T-helper 2 cell treated with Interferon-gamma antibody and Interleukin-4, amounts not matched to agents 100 ng/mL and 5 ng/mL, for 36 hours (primary cell): ENCODE results near the gene IRF7. TPM values are rescaled to one million over a fixed set of nuclear protein-coding genes. Genes with fewer than 3 reads are reported as not detected.

Source experiments
- intact Hi-C: fragments of 100-400 bp; cut with micrococcal nuclease; formaldehyde crosslinking; loops from one replicate; pipeline ENCODE4 v1.15.1; 2023
- total RNA-seq: library from RNA; stranded (reverse); gene quantifications from 2 replicates; pipeline ENCODE4 v1.2.3, GENCODE V29; 2022

IRF7 gene
- total RNA-seq, 1 donor from 2014 or later = 50.9 TPM

DNA sequence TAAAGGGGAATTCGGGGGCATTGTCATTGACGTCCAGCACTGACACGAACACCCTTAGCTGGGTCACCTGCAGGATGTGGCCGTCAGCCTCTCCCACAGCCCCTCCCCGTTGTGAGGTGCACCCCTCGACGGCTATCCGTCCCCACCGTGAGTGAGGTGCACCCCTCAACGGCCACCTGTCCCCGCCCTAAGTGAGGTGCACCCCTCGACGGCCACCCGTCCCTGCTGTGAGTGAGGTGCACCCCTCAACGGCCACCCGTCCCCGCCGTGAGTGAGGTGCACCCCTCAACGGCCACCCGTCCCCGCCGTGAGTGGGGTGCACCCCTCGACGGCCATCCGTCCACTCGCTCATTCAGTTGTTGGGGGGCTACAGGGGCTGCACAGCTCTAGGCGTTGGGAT, 6.1 kb upstream of the IRF7 start:
- intact Hi-C loops = no loop called here

DNA sequence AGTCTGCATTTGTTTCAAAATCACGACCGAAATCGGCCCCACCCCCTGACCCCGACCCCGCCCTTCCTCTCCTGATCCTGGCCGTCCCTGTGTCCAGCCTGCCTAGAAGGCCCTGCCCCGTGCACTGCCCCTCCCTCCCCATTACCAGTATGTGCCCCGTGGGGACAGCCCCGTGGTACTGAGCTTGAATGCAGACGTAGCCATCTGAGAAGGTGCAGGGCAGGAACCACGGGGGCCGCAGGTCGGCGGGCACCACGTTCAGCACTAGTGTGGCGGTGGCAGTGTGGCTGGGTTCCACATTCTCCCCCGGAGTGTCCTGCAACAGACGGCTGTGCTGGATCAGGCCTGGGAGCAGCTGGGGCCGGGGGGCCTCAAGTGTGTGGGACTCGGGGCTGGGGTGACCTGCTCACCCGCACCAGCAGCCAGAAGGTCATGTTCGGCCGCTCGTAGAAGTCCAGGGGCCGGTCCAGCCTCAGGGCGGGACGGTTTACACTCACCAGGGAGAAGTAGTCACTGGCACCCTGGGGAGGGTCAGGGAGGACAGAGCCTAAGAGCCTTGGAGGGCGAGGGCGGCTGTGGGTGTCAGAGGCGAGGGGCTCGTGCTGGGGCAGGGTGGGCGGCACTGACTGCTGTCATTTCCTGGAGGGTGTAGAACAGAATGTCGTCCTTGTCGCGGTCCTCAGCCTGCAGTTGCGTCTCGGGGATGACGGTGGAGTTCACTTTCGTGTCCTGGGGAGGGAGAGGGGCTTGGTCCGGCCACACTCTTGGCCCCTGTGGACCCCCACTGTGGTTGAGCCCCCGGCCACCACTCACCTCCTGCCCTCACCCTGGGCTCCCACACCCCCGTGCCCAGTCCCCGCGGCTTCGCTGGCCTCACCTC, 5.4 kb upstream of the IRF7 start:
- intact Hi-C loops = no loop called here

DNA sequence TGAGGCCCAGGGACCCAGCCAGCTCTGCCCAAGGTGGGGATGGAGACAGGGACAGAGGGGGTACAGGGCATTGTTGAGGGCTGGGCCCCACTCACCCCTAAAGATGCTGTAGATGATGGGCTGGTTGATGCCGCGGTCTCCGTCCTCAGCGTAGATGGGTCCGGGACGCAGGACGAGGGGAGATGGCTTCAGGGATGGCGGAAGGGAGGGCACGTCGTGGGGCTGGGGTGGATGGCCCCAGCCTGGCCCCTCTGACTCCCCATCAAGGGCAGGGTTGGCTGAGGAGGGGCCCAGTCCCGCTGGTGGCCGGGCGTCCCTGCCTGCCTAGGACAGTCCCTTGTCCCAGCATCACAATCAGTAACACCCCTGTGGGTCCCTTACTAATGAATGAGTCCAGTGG, 4.5 kb upstream of the IRF7 start:
- intact Hi-C loops = no loop called here

DNA sequence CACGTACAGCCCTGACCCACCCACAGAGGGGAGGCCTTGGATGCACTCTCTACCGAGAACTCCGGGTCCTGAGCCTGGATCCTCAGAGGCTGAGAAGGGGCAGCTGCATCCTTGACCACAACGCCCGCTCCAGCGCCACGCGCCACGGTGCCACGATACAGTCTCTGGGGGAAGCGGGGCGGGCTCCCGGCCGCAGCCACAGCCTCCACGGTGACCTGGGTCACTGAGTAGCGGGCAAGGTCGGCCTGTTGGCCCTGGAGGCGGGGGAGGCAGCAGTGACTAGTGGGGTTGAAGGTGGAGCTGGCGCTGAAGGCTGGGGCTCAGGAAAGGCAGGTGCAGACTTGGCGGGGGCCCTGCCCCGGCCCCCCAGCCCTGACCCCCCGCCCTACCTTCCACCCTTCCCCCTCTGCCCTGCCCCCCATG, 3.9 kb upstream of the IRF7 start:
- intact Hi-C loops = loop anchor here (10.0 kb wide), 1 partner anchor 105 kb away; no protein-coding TSS in a partner anchor

GRCh38 chr11:618856-619627, 3.3 kb upstream of the IRF7 start:
- intact Hi-C loops = loop anchor here (10.0 kb wide), 1 partner anchor 106 kb away; no protein-coding TSS in a partner anchor

GRCh38 chr11:617912-618682, 2.3 kb upstream of the IRF7 start:
- intact Hi-C loops = loop anchor here (10.0 kb wide), 1 partner anchor 107 kb away; no protein-coding TSS in a partner anchor

- intact Hi-C loops = loop anchor here (10.0 kb wide), 1 partner anchor 107 kb away; no protein-coding TSS in a partner anchor
These were observed 1.6 kb upstream of the IRF7 start for GRCh38 chr11:617199-617911.

- intact Hi-C loops = loop anchor here (10.0 kb wide), 1 partner anchor 108 kb away; no protein-coding TSS in a partner anchor
These were observed 809 bp upstream of the IRF7 start for GRCh38 chr11:616320-617198.

GRCh38 chr11:614623-615503, 887 bp downstream of the IRF7 start:
- intact Hi-C loops = loop anchor here (10.0 kb wide), 1 partner anchor 110 kb away; no protein-coding TSS in a partner anchor

DNA sequence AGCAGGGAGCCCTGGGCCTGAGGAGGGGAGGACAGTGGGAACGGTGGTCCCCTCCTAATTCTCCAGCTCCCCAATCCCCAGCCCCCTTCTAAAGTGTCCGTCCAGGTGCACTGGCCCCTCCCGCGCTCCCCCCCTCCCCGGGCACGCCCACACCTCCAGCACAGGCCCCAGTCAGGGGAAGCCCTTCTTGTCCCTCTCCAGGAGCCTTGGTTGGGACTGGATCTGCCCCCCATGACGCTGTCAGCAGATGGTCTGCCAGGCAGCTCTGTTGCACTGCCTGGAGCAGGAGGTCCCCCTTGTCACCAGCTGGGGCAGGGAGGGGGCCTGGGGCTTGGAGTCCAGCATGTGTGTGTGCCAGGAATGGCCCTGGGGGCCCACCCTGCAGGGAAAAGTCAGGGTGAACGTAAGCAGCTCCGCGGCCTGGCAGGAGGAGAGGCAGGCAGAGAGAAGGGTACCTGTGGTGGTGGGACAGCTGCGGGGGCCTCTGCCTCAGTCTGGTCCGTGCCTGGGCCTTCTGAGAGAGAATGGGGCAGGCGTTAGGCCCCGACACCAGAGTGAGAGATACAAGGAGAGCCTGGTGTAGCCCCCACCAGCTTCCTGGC, 1.6 kb downstream of the IRF7 start:
- intact Hi-C loops = loop anchor here (10.0 kb wide), 1 partner anchor 111 kb away; no protein-coding TSS in a partner anchor

DNA sequence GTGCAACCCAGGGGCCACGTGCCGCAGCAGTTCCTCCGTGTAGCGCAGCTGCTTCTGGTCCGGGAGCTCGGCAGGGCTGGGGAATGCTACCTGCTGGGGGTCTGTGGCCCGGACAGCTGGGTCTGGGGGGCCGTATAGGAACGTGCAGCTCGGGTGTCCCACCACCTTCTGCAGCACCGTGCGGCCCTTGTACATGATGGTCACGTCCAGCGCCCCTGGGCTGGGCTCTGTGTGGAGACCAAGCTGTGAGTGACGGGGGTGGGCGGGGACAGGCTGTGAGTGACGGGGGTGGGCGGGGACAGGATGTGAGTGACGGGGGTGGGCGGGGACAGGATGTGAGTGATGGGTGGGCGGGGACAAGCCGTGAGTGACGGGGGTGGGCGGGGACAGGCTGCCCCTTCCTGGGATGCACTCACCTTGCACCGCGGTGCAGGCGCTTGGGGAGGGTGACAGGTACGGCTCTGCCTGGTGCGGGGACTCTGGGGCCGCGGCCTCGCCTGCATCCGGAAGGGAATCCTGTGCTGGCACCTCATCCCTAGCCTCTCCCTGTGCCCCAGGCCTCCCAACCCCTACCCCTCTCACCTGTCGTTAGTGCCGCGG, 2.3 kb downstream of the IRF7 start:
- intact Hi-C loops = loop anchor here (1.0 to 10.0 kb wide), 3 partner anchors 45 to 111 kb away; partner anchors contain the start of genes LMNTD2 and RASSF7

DNA sequence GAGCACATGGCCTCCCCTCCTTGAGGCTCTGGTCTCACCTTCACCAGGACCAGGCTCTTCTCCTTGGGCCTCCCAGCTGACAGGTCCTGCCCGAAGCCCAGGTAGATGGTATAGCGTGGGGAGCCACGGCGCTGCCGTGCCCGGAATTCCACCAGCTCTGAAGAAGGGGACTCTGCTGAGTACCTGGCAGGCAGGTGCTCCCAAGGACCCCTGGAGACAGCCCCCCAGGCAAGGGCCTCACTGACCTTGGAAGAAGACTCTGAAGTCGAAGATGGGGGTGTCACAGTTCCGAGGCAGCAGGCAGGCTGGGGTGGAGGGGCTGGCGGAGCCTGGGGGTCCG, 2.8 kb downstream of the IRF7 start:
- intact Hi-C loops = loop anchor here (1.0 to 10.0 kb wide), 3 partner anchors 45 to 112 kb away; partner anchors contain the start of genes LMNTD2 and RASSF7

DNA sequence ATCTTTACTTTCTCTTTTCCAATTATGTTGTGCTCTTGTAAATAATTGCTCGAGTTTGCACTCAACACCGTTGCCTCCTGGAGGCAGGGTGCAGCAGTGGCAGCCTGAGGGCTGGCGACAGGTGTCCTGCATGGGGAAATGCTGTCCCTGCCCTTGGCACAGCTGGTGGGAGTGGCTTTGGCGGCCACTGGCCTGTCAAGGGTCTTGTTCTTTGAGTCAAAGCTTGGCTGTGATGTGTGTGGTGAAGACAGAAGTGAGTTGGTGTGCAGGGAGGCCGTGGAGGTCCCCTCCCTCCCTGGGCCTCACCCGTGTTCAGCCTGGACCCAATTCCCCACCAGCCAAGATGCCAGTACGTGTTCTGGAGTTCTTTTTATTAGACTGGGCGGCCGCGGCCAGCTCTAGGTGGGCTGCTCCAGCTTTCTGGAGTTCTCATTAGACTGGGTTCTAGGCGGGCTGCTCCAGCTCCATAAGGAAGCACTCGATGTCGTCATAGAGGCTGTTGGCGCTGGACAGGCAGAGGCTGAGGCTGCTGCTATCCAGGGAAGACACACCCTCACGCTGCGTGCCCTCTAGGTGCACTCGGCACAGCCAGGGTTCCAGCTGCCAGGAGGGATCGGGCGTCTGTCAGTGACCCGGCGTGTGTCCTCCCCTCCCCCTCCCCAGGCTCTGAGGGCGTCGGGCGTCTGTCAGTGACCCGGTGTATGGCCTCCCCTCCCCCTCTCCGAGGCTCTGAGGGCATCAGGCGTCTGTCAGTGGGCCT, 3.4 kb downstream of the IRF7 start:
- intact Hi-C loops = loop anchor here (2.0 to 10.0 kb wide), 2 partner anchors 52 to 112 kb away; partner anchors contain the start of genes LMNTD2 and RASSF7

DNA sequence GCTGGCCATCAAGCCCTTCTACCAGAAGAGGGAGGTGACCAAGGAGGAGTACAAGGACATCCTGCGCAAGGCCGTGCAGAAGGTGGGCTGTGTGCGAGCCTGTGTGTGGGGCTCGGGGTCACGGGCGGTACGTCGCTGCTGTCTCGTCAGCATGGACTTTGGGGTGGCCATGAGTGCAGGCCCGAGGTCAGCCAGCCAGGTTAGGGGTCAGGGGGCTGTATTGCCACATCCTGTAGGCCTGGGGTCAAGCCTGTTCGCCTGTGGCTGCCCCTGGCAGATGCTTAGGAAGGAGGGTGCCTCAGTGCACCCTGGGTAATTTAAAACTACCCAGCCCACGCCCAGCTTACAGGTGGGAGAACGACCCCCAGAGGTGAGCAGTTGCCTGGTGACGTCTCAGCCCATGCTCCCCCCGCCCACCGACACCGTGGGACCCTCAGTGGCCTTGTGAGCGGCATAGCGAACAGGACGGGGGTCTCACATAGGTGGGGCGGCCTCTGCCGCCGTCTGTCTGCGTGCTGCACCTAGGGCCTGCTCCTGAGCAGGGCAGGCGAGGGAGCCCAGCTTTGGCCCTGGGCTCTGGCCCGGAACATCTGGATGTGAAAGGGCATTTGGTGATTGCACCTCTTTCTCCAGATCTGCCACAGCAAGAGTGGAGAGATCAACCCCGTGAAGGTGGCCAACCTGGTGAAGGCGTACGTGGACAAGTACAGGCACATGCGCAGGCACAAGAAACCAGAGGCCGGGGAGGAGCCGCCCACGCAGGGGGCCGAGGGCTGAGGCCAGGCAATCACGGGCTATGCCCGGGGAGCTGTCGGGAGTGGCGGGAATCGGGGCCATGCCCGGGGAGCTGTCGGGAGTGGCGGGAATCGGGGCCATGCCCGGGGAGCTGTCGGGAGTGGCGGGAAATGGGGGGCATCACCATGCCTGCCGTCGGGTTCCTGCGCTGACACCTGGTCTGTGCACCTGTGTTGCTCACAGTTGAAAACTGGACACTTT, 4.5 kb downstream of the IRF7 start:
- intact Hi-C loops = loop anchor here (10.0 kb wide), 1 partner anchor 114 kb away; no protein-coding TSS in a partner anchor

DNA sequence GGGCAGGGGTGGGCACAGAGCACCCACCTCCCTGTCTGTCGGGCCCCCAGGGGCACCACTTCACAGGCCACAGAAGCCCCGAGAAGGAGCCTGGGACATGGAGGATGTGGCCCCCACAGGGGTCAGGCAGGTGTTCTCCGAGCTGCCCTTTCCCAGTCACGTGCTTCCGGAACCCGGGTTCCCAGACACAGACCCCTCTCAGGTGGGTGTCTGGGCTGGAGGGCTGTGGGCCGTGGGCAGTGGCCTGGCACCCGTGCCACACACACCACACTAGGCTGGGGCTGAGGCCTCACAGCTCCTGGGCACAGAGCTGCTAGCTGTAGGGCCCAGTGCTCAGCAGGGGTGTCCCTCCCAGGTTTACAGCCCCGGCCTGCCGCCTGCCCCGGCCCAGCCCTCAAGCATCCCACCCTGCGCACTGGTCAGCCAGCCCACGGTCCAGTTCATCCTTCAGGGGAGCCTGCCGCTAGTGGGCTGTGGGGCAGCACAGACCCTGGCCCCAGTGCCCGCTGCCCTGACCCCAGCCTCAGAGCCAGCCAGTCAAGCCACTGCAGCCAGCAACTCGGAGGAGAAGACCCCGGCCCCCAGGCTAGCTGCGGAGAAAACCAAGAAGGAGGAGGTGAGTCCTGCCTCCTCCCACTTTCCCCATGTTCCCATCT, 5.5 kb downstream of the IRF7 start:
- intact Hi-C loops = loop anchor here (10.0 kb wide), 1 partner anchor 115 kb away; no protein-coding TSS in a partner anchor
